Osteoblast (primary cell): Measurements from ENCODE around the gene PDP2. TPM values are rescaled to one million over a fixed set of nuclear protein-coding genes. Genes with fewer than 3 reads are reported as not detected.

Experiments used
- DNase-seq: peaks from one replicate; pipeline ENCODE4 v3.0.0; 2011; ENCODE audit warnings: low spot score, mixed read lengths; ENCODE audit not compliant: insufficient read length; ENCODE audit errors: missing footprints
- H2AFZ ChIP-seq: 2 replicates; pipeline ENCODE4 v1.6.0; 2011; ENCODE audit warnings: mild to moderate bottlenecking, low read length
- H3K27ac ChIP-seq: 2 replicates; pipeline ENCODE4 v1.5.1; 2011; ENCODE audit warnings: mild to moderate bottlenecking, low read depth, low read length, moderate library complexity
- H3K27me3 ChIP-seq: 2 replicates; pipeline ENCODE4 v1.6.0; 2012; ENCODE audit warnings: mild to moderate bottlenecking, control low read depth, inconsistent platforms, low read length, moderate library complexity; ENCODE audit not compliant: insufficient read depth
- H3K36me3 ChIP-seq: 2 replicates; pipeline ENCODE4 v1.5.1; 2011; ENCODE audit warnings: mild to moderate bottlenecking, low read length, control low read depth, moderate library complexity; ENCODE audit not compliant: insufficient read depth
- H3K4me1 ChIP-seq: 2 replicates; pipeline ENCODE4 v1.5.1; 2011; ENCODE audit warnings: mild to moderate bottlenecking, low read length, control low read depth, moderate library complexity; ENCODE audit not compliant: insufficient read depth
- H3K4me2 ChIP-seq: 2 replicates; pipeline ENCODE4 v1.6.0; 2011; ENCODE audit warnings: mild to moderate bottlenecking, low read length; ENCODE audit not compliant: insufficient read depth
- H3K4me3 ChIP-seq: fragments of 200-600 bp; sonication (generic); 3 replicates; pipeline ENCODE4 v1.5.1; 2012; ENCODE audit warnings: mild to moderate bottlenecking, low read length, inconsistent platforms; ENCODE audit not compliant: insufficient read depth
- H3K79me2 ChIP-seq: 2 replicates; pipeline ENCODE4 v1.6.0; 2012; ENCODE audit warnings: mild to moderate bottlenecking, low read length, control low read depth, inconsistent platforms; ENCODE audit not compliant: insufficient read depth
- H3K9me3 ChIP-seq: 2 replicates; pipeline ENCODE4 v1.5.1; 2011; ENCODE audit warnings: low read depth, low read length, control low read depth
- H4K20me1 ChIP-seq: 2 replicates; pipeline ENCODE4 v1.6.0; 2012; ENCODE audit warnings: mild to moderate bottlenecking, low read length, control low read depth; ENCODE audit not compliant: insufficient read depth
- total RNA-seq: library from RNA; depleted of rRNA; stranded (reverse); fragments of >200 nt; gene quantifications from 2 replicates; pipeline ENCODE4 v1.2.3, GENCODE V29; 2012
- TF ChIP-seq, protein P1 (sequence below): IDR thresholded peaks from 2 replicates; pipeline ENCODE4 v1.5.1; 2011; ENCODE audit warnings: mild to moderate bottlenecking, low read depth, low read length, moderate library complexity; ENCODE audit errors: extremely low read depth

PDP2 gene
- total RNA-seq, 1 donor: 13.8 TPM

DNA sequence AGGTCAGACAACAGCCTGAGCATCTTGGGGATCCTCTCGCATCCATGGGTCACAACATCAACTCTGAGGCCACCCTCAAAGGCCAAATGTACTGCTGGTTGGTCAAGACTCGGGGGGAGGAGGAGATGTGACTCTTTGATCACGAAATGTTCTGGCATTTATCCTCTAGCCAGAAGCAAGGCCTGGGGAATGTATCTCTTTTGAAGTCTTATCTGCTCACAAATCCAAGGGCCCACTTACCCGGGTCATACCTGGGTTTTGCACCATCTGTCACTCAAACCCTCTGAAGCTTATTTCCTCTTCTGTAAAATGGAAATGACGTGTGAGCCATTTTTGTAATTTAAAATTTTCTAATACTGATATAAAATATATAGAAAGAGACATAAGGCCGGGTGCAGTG, 22.9 kb upstream of the PDP2 start:
- DNase-seq: no peak
- Histone ChIP-seq H3K4me3 (no peak overlapping the region), H3K9me3 (no peaks in the 10 kb centered on the region), H3K4me1 (peaks cover 5% of the 10 kb centered on the region), H3K27ac (no peak overlapping the region), H3K36me3 (no peaks in the 10 kb centered on the region), H4K20me1 (no peaks in the 10 kb centered on the region), H2AFZ (no peak overlapping the region), H3K27me3 (no peaks in the 10 kb centered on the region), H3K4me2 (no peak overlapping the region), H3K79me2 (no peaks in the 10 kb centered on the region)
- TF ChIP-seq, protein P1, sequence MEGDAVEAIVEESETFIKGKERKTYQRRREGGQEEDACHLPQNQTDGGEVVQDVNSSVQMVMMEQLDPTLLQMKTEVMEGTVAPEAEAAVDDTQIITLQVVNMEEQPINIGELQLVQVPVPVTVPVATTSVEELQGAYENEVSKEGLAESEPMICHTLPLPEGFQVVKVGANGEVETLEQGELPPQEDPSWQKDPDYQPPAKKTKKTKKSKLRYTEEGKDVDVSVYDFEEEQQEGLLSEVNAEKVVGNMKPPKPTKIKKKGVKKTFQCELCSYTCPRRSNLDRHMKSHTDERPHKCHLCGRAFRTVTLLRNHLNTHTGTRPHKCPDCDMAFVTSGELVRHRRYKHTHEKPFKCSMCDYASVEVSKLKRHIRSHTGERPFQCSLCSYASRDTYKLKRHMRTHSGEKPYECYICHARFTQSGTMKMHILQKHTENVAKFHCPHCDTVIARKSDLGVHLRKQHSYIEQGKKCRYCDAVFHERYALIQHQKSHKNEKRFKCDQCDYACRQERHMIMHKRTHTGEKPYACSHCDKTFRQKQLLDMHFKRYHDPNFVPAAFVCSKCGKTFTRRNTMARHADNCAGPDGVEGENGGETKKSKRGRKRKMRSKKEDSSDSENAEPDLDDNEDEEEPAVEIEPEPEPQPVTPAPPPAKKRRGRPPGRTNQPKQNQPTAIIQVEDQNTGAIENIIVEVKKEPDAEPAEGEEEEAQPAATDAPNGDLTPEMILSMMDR: no peak

DNA sequence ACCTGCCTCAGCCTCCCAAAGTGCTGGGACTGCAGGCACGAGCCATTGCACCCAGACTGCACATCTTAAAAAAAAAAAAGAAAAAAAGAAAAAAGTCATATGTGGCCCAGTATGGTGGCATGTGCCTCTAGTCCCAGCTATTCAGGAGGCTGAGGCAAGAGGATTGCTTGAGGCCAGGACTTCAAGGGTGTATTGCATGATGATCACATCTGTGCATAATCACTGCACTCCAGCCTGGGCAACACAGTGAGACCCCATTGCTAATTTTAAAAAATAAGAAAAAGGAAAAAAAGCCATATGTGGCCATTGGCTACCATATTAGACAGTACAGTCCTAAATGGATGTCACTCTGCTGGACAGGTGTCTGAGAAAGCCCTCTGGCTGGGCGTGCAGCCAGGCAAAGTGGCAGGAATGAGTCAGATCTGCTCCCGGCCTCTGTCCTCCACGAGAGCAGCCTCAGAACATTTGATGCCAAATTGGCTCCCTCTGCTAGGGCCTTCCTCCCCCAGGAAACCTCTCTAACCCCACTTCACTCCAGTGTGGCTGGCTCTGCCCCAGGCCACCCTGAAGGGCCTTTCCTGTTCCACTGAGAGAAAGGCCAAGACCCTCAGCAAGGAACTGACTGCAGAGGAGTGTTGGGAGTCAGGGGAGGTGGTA, 21.4 kb upstream of the PDP2 start:
- H3K79me2 ChIP-seq: no peaks in the 10 kb centered on the region
- H3K27ac ChIP-seq: no peak overlapping the region
- no peak overlapping the region for H3K4me3 ChIP-seq
- H3K27me3 ChIP-seq: no peaks in the 10 kb centered on the region
- TF ChIP-seq, protein P1: no peak
- H3K36me3 ChIP-seq: no peaks in the 10 kb centered on the region
- H3K4me2 ChIP-seq: no peak overlapping the region
- peak; percentile 80 for DNase-seq
- no peak overlapping the region for H2AFZ ChIP-seq
- H3K9me3 ChIP-seq: no peaks in the 10 kb centered on the region
- peaks cover 5% of the 10 kb centered on the region for H3K4me1 ChIP-seq
- H4K20me1 ChIP-seq: no peaks in the 10 kb centered on the region

DNA sequence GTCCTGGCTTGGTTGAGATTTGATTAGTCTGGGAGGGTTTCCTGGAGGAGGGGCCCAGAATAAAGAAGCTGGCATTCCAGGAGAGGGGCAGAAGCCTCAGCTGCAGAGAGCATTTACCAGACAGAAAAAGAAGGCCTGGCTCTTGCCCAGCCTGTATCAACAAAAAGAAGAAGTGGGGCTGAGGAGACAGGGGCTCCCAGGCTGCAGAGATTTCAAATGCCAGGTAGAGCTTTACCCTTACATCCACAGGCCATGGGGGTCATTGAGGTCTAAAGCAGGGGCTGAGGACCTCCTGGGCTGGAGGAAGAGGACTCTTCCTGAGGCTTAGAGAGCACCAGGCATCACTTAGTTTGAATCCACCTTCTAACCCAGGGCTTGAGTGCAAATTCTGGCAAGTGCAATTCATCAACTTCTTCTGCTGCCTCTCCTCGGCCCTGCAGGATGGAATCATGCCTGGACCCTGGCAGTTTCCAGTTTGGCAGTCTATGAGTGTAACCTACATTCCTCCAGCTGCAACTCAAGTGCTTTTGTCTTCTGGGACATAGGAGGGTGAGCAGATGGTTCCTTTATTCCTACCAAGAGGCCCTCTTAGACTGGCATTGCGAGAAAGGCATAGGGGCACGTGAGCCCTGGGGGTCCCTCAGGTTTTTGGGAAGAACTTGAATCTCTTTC, 20.8 kb upstream of the PDP2 start:
- no peak overlapping the region for H2AFZ ChIP-seq
- H3K4me3 ChIP-seq: no peak overlapping the region
- H4K20me1 ChIP-seq: no peaks in the 10 kb centered on the region
- H3K4me1 ChIP-seq: peaks cover 5% of the 10 kb centered on the region
- no peaks in the 10 kb centered on the region for H3K36me3 ChIP-seq
- no peak overlapping the region for H3K27ac ChIP-seq
- DNase-seq: no peak
- TF ChIP-seq, protein P1: no peak
- no peak overlapping the region for H3K4me2 ChIP-seq
- H3K27me3 ChIP-seq: no peaks in the 10 kb centered on the region
- no peaks in the 10 kb centered on the region for H3K9me3 ChIP-seq
- H3K79me2 ChIP-seq: no peaks in the 10 kb centered on the region

DNA sequence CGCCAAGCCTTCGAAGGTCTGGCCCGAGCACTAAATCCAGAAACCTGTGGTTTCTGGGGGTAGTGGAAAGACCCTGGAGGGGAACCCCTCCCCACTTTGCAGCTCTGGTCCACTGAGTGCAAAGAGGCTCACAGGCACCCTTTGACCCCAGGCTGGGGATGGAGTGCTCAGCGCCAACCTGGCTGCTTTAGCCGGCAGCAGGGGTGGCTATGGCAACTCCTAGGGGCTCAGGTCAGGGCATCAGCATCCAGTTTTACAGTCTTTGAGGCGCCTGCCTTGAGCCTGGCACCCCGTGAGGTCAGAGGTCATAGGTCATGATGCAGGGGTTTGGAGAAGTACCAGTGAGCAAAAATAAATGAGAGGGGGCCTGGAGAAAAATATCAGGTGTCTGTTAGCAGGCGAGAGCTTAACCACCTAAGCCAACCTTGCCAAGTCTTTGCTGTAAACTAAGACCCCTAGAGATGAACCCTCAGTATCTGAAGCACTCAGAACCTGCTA, 18.2 kb upstream of the PDP2 start:
- TF ChIP-seq, protein P1: no peak
- no peaks in the 10 kb centered on the region for H4K20me1 ChIP-seq
- no peak overlapping the region for H3K4me2 ChIP-seq
- H3K27me3 ChIP-seq: no peaks in the 10 kb centered on the region
- no peaks in the 10 kb centered on the region for H3K79me2 ChIP-seq
- DNase-seq: no peak
- no peaks in the 10 kb centered on the region for H3K36me3 ChIP-seq
- peaks cover 5% of the 10 kb centered on the region for H3K4me1 ChIP-seq
- H3K27ac ChIP-seq: no peak overlapping the region
- H3K4me3 ChIP-seq: no peak overlapping the region
- H2AFZ ChIP-seq: no peak overlapping the region
- H3K9me3 ChIP-seq: no peaks in the 10 kb centered on the region
